ENCODE data around the gene SAE1. TPM values are rescaled to one million over a fixed set of nuclear protein-coding genes. Genes with fewer than 3 reads are reported as not detected.

Gene SAE1
- total and polyA plus RNA-seq, 2 donors (not counting 1 experiment from before 2014, with no cell fraction given) = 26.5 to 45.1 TPM

DNA sequence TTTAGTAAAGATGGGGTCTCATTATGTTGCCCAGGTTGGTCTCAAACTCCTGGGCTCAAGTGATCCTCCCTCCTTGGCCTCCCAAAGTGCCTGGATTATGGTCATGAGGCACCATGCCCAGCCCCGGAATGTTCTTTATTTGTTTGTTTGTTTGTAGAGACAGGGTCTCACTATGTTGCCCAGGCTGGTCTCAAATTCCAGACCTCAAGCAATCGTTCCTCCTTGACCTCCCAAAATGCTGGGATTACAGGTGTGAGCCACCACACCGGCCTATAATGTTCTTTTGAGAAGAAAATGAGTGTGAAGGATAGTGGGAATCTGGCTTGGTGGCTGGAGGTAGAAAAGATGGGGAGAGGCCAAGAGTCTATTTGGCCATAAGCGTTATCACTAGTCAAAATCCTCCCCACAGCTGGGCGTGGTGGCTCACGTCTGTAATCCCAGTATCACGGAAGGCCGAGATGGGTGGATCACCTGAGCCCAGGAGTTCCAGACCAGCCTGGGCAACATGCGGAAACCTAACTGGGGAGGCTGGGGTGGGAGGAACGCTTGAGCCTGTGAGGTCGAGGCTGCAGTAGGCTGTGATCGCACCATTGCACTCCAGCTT lies 105.5 kb downstream of the SAE1 start:
- Histone ChIP-seq H3K36me3 (replicated peaks in 1 of 2; ENCODE audit: control extremely low read depth in 1 of 2, control insufficient read depth in 1 of 2, extremely low read depth in 1 of 2, insufficient read depth in 2 of 2, low read length in 1 of 2) (no peaks in the 10 kb centered on the region), H4K20me1 (ENCODE audit: control insufficient read depth, insufficient read depth, low read length, poor library complexity, severe bottlenecking) (no peaks in the 10 kb centered on the region), H3K4me2 (replicated peaks; ENCODE audit: low read depth, low read length, poor library complexity, severe bottlenecking) (no peak overlapping the region), H2AFZ (ENCODE audit: insufficient read depth, low read depth, low read length, poor library complexity, severe bottlenecking) (no peak overlapping the region), H3K9ac (ENCODE audit: low read length) (no peak overlapping the region), H3K4me1 (ENCODE audit: control insufficient read depth in 2 of 2, insufficient read depth in 2 of 2, low read length in 2 of 2) (peaks cover 32 to 35% of the 10 kb centered on the region in 2 donors), H3K79me2 (ENCODE audit: control insufficient read depth, insufficient read depth, low read length) (no peaks in the 10 kb centered on the region), H3K9me3 (ENCODE audit: control extremely low read depth in 1 of 3, control insufficient read depth in 2 of 3, insufficient read depth in 1 of 3, low read length in 2 of 3) (peaks cover 0 to 10% (median 0%) of the 10 kb centered on the region in 3 donors), H3K27ac (ENCODE audit: low read length in 2 of 2) (no peak overlapping the region), H3K4me3 (ENCODE audit: control extremely low read depth in 1 of 5, extremely low read depth in 1 of 5, insufficient read depth in 1 of 5, low read depth in 2 of 5, low read length in 4 of 5) (no peak overlapping the region), H3K27me3 (replicated peaks in 1 of 4; ENCODE audit: control extremely low read depth in 1 of 4, control insufficient read depth in 3 of 4, insufficient read depth in 4 of 4, low read length in 3 of 4) (peaks cover 0 to 28% (median 9%) of the 10 kb centered on the region in 4 experiments)
- CTCF ChIA-PET = interaction anchor here (0.9 to 5.3 kb wide), 3 partner anchors 10 to 49 kb away, joined by 4 to 45 read pairs (median 5); no protein-coding TSS in a partner anchor
- H3K4me3 Mint-ChIP-seq = no peak overlapping the region
- H3K9me3 Mint-ChIP-seq (ENCODE audit: insufficient read depth) = no peaks in the 10 kb centered on the region
- no peaks in the 10 kb centered on the region for H3K27me3 Mint-ChIP-seq
- peaks cover 26% of the 10 kb centered on the region for H3K4me1 Mint-ChIP-seq
- H3K27ac Mint-ChIP-seq = no peak overlapping the region
- 60% methylated on average over 5 of the region's 12 CpGs for WGBS (ENCODE audit: insufficient coverage)
- TF ChIP-seq, protein P1, sequence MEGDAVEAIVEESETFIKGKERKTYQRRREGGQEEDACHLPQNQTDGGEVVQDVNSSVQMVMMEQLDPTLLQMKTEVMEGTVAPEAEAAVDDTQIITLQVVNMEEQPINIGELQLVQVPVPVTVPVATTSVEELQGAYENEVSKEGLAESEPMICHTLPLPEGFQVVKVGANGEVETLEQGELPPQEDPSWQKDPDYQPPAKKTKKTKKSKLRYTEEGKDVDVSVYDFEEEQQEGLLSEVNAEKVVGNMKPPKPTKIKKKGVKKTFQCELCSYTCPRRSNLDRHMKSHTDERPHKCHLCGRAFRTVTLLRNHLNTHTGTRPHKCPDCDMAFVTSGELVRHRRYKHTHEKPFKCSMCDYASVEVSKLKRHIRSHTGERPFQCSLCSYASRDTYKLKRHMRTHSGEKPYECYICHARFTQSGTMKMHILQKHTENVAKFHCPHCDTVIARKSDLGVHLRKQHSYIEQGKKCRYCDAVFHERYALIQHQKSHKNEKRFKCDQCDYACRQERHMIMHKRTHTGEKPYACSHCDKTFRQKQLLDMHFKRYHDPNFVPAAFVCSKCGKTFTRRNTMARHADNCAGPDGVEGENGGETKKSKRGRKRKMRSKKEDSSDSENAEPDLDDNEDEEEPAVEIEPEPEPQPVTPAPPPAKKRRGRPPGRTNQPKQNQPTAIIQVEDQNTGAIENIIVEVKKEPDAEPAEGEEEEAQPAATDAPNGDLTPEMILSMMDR (IDR thresholded peaks at IDR 0.05) = no peak
- no peak for TF ChIP-seq EZH2 (IDR thresholded peaks at IDR 0.05; ENCODE audit: borderline replicate concordance, insufficient read depth, low read depth, low read length, poor library complexity, severe bottlenecking)
- no peak for ATAC-seq (ENCODE audit: low read depth)
- no peak for DNase-seq
- intact Hi-C loops (cut with micrococcal nuclease) = no loop called here
- POLR2A ChIA-PET = interaction anchor here (0.7 kb wide), 1 partner anchor 1806 kb away, joined by 8 read pairs; no protein-coding TSS in a partner anchor

GRCh38 chr19:47239152-47239551 lies 108.5 kb downstream of the SAE1 start:
- no peak for TF ChIP-seq EZH2 (IDR thresholded peaks at IDR 0.05; ENCODE audit: borderline replicate concordance, insufficient read depth, low read depth, low read length, poor library complexity, severe bottlenecking)
- TF ChIP-seq, protein P1 (IDR thresholded peaks at IDR 0.05) = no peak
- POLR2A ChIA-PET = interaction anchor here (0.6 to 1.8 kb wide), 4 partner anchors 10 to 48 kb away, joined by 3 to 9 read pairs (median 8); no protein-coding TSS in a partner anchor
- peak; percentile 31 for DNase-seq
- peaks cover 42 to 45% of the 10 kb centered on the region in 2 donors for H3K4me1 ChIP-seq (ENCODE audit: control insufficient read depth in 2 of 2, insufficient read depth in 2 of 2, low read length in 2 of 2)
- H3K4me3 ChIP-seq (ENCODE audit: control extremely low read depth in 1 of 5, extremely low read depth in 1 of 5, insufficient read depth in 1 of 5, low read depth in 2 of 5, low read length in 4 of 5) = peak overlapping the region in 1 of 5 experiments; percentile 11
- Mint-ChIP-seq H3K4me3 (peak overlapping the region; percentile 65), H3K4me1 (peaks cover 21% of the 10 kb centered on the region), H3K9me3 (ENCODE audit: insufficient read depth) (no peaks in the 10 kb centered on the region), H3K27me3 (peaks cover 5% of the 10 kb centered on the region), H3K27ac (peak overlapping the region; percentile 7)
- peak overlapping the region; percentile 35 for H3K9ac ChIP-seq (ENCODE audit: low read length)
- H3K4me2 ChIP-seq (replicated peaks; ENCODE audit: low read depth, low read length, poor library complexity, severe bottlenecking) = peak overlapping the region; percentile 80
- 12% methylated on average over 16 of the region's 16 CpGs for WGBS (ENCODE audit: insufficient coverage)
- no peaks in the 10 kb centered on the region for H4K20me1 ChIP-seq (ENCODE audit: control insufficient read depth, insufficient read depth, low read length, poor library complexity, severe bottlenecking)
- H3K36me3 ChIP-seq (replicated peaks in 1 of 2; ENCODE audit: control extremely low read depth in 1 of 2, control insufficient read depth in 1 of 2, extremely low read depth in 1 of 2, insufficient read depth in 2 of 2, low read length in 1 of 2) = no peaks in the 10 kb centered on the region
- peaks cover 0 to 50% (median 24%) of the 10 kb centered on the region in 4 experiments for H3K27me3 ChIP-seq (replicated peaks in 1 of 4; ENCODE audit: control extremely low read depth in 1 of 4, control insufficient read depth in 3 of 4, insufficient read depth in 4 of 4, low read length in 3 of 4)
- H3K79me2 ChIP-seq (ENCODE audit: control insufficient read depth, insufficient read depth, low read length) = no peaks in the 10 kb centered on the region
- CTCF ChIA-PET = interaction anchor here (1.0 to 5.3 kb wide), 3 partner anchors 10 to 28 kb away, joined by 3 to 45 read pairs (median 3); no protein-coding TSS in a partner anchor
- no peak for ATAC-seq (ENCODE audit: low read depth)
- H2AFZ ChIP-seq (ENCODE audit: insufficient read depth, low read depth, low read length, poor library complexity, severe bottlenecking) = no peak overlapping the region
- peaks cover 0 to 20% (median 0%) of the 10 kb centered on the region in 3 donors for H3K9me3 ChIP-seq (ENCODE audit: control extremely low read depth in 1 of 3, control insufficient read depth in 2 of 3, insufficient read depth in 1 of 3, low read length in 2 of 3)
- intact Hi-C loops (cut with micrococcal nuclease) = no loop called here
- H3K27ac ChIP-seq (ENCODE audit: low read length in 2 of 2) = no peak overlapping the region
